WTC11 (cell line): ENCODE results near the gene CAMTA1.

Source experiments
- CBFB ChIP-seq: sonication (generic); formaldehyde crosslinking; IDR thresholded peaks from 2 replicates; pipeline ENCODE4 v1.8.1; 2022; ENCODE audit warnings: mild to moderate bottlenecking, low read depth, missing genetic modification reagents
- ETV6 ChIP-seq: sonication (generic); formaldehyde crosslinking; IDR thresholded peaks from 2 replicates; pipeline ENCODE4 v1.8.1; 2022; ENCODE audit warnings: mild to moderate bottlenecking, missing genetic modification reagents
- MAX ChIP-seq: sonication (generic); formaldehyde crosslinking; IDR thresholded peaks from 2 replicates; pipeline ENCODE4 v1.8.0; 2022; ENCODE audit warnings: mild to moderate bottlenecking, missing genetic modification reagents
- TEAD1 ChIP-seq: sonication (generic); formaldehyde crosslinking; IDR thresholded peaks from 2 replicates; pipeline ENCODE4 v1.8.0; 2022; ENCODE audit warnings: mild to moderate bottlenecking, missing genetic modification reagents
- USF2 ChIP-seq: sonication (generic); formaldehyde crosslinking; IDR thresholded peaks from 2 replicates; pipeline ENCODE4 v1.8.1; 2023; ENCODE audit warnings: mild to moderate bottlenecking, missing genetic modification reagents, moderate library complexity
- ZBTB21 ChIP-seq: sonication (generic); formaldehyde crosslinking; IDR thresholded peaks from 2 replicates; pipeline ENCODE4 v1.8.1; 2023; ENCODE audit warnings: mild to moderate bottlenecking, missing genetic modification reagents, borderline replicate concordance
- TF ChIP-seq, protein P1 (sequence below): sonication (generic); formaldehyde crosslinking; IDR thresholded peaks from 2 replicates; pipeline ENCODE4 v1.8.1; 2022; ENCODE audit warnings: low read depth, mild to moderate bottlenecking, moderate library complexity, missing genetic modification reagents, borderline replicate concordance
- TF ChIP-seq, protein P2 (sequence below): fragments of 200-600 bp; IDR thresholded peaks from 2 replicates; pipeline ENCODE4 v1.8.0; 2022; ENCODE audit warnings: antibody characterized with exemption
- TF ChIP-seq, protein P3 (sequence below): sonication (generic); formaldehyde crosslinking; IDR thresholded peaks from 2 replicates; pipeline ENCODE4 v1.8.0; 2022; ENCODE audit warnings: missing genetic modification reagents

DNA sequence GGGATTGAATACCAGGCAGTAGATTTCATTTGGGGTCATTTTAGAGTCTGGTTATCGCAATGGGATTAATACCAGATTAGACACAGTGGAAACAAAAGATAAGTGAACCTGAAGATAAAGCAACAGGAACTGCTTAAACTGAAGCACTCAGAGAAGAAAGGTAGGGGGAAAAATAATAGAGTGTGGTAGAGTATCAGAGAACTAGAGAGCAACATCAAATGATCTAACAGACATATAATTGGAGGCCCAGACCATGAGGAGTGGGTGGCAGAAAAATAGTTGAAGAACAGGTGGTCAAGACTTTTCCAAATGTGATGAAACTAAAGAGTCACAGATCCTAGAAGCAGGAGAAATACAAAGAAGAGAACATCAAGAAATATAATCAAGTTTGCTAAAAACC lies 484.3 kb downstream of the CAMTA1 start:
- TF ChIP-seq MAX (CRISPR knock-in tag) (no peak), USF2 (CRISPR knock-in tag) (no peak), CBFB (CRISPR knock-in tag) (no peak), ZBTB21 (CRISPR knock-in tag) (no peak), TEAD1 (CRISPR knock-in tag) (no peak), ETV6 (CRISPR knock-in tag) (no peak)
- TF ChIP-seq, protein P1, sequence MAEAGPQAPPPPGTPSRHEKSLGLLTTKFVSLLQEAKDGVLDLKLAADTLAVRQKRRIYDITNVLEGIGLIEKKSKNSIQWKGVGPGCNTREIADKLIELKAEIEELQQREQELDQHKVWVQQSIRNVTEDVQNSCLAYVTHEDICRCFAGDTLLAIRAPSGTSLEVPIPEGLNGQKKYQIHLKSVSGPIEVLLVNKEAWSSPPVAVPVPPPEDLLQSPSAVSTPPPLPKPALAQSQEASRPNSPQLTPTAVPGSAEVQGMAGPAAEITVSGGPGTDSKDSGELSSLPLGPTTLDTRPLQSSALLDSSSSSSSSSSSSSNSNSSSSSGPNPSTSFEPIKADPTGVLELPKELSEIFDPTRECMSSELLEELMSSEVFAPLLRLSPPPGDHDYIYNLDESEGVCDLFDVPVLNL (CRISPR knock-in tag), result no peak
- TF ChIP-seq, protein P2, sequence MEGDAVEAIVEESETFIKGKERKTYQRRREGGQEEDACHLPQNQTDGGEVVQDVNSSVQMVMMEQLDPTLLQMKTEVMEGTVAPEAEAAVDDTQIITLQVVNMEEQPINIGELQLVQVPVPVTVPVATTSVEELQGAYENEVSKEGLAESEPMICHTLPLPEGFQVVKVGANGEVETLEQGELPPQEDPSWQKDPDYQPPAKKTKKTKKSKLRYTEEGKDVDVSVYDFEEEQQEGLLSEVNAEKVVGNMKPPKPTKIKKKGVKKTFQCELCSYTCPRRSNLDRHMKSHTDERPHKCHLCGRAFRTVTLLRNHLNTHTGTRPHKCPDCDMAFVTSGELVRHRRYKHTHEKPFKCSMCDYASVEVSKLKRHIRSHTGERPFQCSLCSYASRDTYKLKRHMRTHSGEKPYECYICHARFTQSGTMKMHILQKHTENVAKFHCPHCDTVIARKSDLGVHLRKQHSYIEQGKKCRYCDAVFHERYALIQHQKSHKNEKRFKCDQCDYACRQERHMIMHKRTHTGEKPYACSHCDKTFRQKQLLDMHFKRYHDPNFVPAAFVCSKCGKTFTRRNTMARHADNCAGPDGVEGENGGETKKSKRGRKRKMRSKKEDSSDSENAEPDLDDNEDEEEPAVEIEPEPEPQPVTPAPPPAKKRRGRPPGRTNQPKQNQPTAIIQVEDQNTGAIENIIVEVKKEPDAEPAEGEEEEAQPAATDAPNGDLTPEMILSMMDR, result no peak
- TF ChIP-seq, protein P3, sequence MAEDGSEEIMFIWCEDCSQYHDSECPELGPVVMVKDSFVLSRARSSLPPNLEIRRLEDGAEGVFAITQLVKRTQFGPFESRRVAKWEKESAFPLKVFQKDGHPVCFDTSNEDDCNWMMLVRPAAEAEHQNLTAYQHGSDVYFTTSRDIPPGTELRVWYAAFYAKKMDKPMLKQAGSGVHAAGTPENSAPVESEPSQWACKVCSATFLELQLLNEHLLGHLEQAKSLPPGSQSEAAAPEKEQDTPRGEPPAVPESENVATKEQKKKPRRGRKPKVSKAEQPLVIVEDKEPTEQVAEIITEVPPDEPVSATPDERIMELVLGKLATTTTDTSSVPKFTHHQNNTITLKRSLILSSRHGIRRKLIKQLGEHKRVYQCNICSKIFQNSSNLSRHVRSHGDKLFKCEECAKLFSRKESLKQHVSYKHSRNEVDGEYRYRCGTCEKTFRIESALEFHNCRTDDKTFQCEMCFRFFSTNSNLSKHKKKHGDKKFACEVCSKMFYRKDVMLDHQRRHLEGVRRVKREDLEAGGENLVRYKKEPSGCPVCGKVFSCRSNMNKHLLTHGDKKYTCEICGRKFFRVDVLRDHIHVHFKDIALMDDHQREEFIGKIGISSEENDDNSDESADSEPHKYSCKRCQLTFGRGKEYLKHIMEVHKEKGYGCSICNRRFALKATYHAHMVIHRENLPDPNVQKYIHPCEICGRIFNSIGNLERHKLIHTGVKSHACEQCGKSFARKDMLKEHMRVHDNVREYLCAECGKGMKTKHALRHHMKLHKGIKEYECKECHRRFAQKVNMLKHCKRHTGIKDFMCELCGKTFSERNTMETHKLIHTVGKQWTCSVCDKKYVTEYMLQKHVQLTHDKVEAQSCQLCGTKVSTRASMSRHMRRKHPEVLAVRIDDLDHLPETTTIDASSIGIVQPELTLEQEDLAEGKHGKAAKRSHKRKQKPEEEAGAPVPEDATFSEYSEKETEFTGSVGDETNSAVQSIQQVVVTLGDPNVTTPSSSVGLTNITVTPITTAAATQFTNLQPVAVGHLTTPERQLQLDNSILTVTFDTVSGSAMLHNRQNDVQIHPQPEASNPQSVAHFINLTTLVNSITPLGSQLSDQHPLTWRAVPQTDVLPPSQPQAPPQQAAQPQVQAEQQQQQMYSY (CRISPR knock-in tag), result no peak
